ENCODE data around the gene RHPN2. TPM values are rescaled to one million over a fixed set of nuclear protein-coding genes. Genes with fewer than 3 reads are reported as not detected.

Gene RHPN2
- total and polyA plus RNA-seq, 2 of the 8 experiments (the other 6 are each of a cell fraction or from before 2014, with no cell fraction given): 22.8 to 31.1 TPM

- Histone ChIP-seq H3K23ac (ENCODE audit: insufficient read length) (no peak overlapping the region), H3K23me2 (ENCODE audit: low read depth, low read length) (peaks cover 3% of the 10 kb centered on the region; the same call in 1 of the 2 replicates), H3K4me1 (replicated peaks in 1 of 4; ENCODE audit: control insufficient read depth in 3 of 4, insufficient read depth in 4 of 4, low read length in 3 of 4) (peaks cover 0 to 4% (median 0%) of the 10 kb centered on the region in 4 experiments; a peak in 1 of 7 replicates), H2AFZ (ENCODE audit: low read length) (no peak overlapping the region), H3K4ac (replicated peaks; ENCODE audit: insufficient read length, low read depth, low read length) (no peak overlapping the region), H4K8ac (ENCODE audit: extremely low read depth, insufficient read depth, low read length) (no peak overlapping the region), H3K27me3 (replicated peaks in 1 of 4; ENCODE audit: control insufficient read depth in 3 of 4, extremely low read depth in 1 of 4, insufficient read depth in 3 of 4, low read length in 3 of 4) (peaks cover 0 to 4% (median 3%) of the 10 kb centered on the region in 4 experiments; a peak in 4 of 7 replicates), H2BK120ac (replicated peaks; ENCODE audit: low read depth, low read length) (no peak overlapping the region), H3K36me3 (ENCODE audit: control insufficient read depth in 2 of 4, insufficient read depth in 4 of 4, low read length in 3 of 4) (no peaks in the 10 kb centered on the region), H4K5ac (ENCODE audit: insufficient read length, low read depth, low read length) (no peak overlapping the region), H3K56ac (replicated peaks; ENCODE audit: insufficient read length, low read depth, low read length) (no peak overlapping the region), H2BK12ac (ENCODE audit: low read depth, low read length) (no peak overlapping the region), H3K9me3 (ENCODE audit: insufficient read depth in 2 of 2, low read depth in 1 of 2, low read length in 1 of 2) (no peaks in the 10 kb centered on the region), H4K91ac (replicated peaks; ENCODE audit: insufficient read length, low read length) (no peak overlapping the region), H3K18ac (ENCODE audit: extremely low read depth, low read length) (no peak overlapping the region), H3K27ac (ENCODE audit: low read depth, low read length) (no peak overlapping the region), H3K4me3 (ENCODE audit: extremely low read depth in 1 of 4, insufficient read depth in 2 of 4, low read depth in 3 of 4, low read length in 4 of 4) (no peak overlapping the region), H3K9ac (replicated peaks in 1 of 4; ENCODE audit: extremely low read depth in 1 of 4, low read depth in 3 of 4, low read length in 3 of 4) (no peak overlapping the region), H2AK5ac (ENCODE audit: low read depth, low read length) (no peak overlapping the region), H2BK15ac (ENCODE audit: low read length) (no peak overlapping the region), H3K14ac (ENCODE audit: insufficient read length) (no peak overlapping the region), H3K79me2 (ENCODE audit: control insufficient read depth in 1 of 2, insufficient read depth in 2 of 2, low read length in 2 of 2) (peaks cover 4 to 19% of the 10 kb centered on the region in 2 experiments), H3K4me2 (ENCODE audit: insufficient read depth in 1 of 2, low read depth in 2 of 2, low read length in 2 of 2) (no peak overlapping the region), H2BK5ac (ENCODE audit: low read depth, low read length) (no peak overlapping the region), H3K79me1 (ENCODE audit: low read depth, low read length) (no peaks in the 10 kb centered on the region), H4K20me1 (replicated peaks in 1 of 2; ENCODE audit: control insufficient read depth in 1 of 2, insufficient read depth in 2 of 2, low read length in 2 of 2) (peaks cover 3 to 5% of the 10 kb centered on the region in 2 experiments), H2BK20ac (ENCODE audit: low read length) (no peak overlapping the region)
- WGBS, 2 experiments (ENCODE audit: extremely low coverage in 1 of 2, insufficient coverage in 1 of 2, insufficient read length in 1 of 2, insufficient replicate concordance in 2 of 2, low coverage in 1 of 2, low lambda C conversion rate in 2 of 2, missing lambda C conversion rate in 1 of 2): 86% methylated on average over 8 of the region's 8 CpGs; no CpG with 5 or more reads in 1 of the 2 experiments
- no peak for TF ChIP-seq TAF7 (optimal IDR thresholded peaks at IDR 0.05; ENCODE audit: borderline replicate concordance, low read depth, low read length)
- no peak for TF ChIP-seq JUND (IDR thresholded peaks at IDR 0.05; ENCODE audit: low read length)
- no peak for TF ChIP-seq YY1 (IDR thresholded peaks at IDR 0.05; ENCODE audit: low read depth, low read length)
- no peak for TF ChIP-seq SP1 (IDR thresholded peaks at IDR 0.05; ENCODE audit: low read depth, low read length)
- no peak for TF ChIP-seq ZNF274 (IDR thresholded peaks at IDR 0.05; ENCODE audit: borderline replicate concordance, extremely low read depth, low read length)
- TF ChIP-seq GTF2F1 (IDR thresholded peaks at IDR 0.05; ENCODE audit: borderline replicate concordance, low read depth, low read length): no peak
- no peak for TF ChIP-seq FOSL1 (IDR thresholded peaks at IDR 0.05; ENCODE audit: insufficient read depth, low read depth, low read length)
- no peak for TF ChIP-seq CTBP2 (IDR thresholded peaks at IDR 0.05; ENCODE audit: borderline replicate concordance, insufficient read depth, insufficient read length, low read length)
- TF ChIP-seq, protein P1, sequence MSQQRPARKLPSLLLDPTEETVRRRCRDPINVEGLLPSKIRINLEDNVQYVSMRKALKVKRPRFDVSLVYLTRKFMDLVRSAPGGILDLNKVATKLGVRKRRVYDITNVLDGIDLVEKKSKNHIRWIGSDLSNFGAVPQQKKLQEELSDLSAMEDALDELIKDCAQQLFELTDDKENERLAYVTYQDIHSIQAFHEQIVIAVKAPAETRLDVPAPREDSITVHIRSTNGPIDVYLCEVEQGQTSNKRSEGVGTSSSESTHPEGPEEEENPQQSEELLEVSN (IDR thresholded peaks at IDR 0.05): no peak
- no peak for TF ChIP-seq CEBPB (IDR thresholded peaks at IDR 0.05; ENCODE audit: low read depth, low read length)
- no peak for TF ChIP-seq SAP30 (IDR thresholded peaks at IDR 0.05; ENCODE audit: insufficient read depth, insufficient replicate concordance, low read length)
- TF ChIP-seq SRF (IDR thresholded peaks at IDR 0.05; ENCODE audit: low read depth, low read length): no peak
- TF ChIP-seq RFX5 (IDR thresholded peaks at IDR 0.05; ENCODE audit: borderline replicate concordance, low read depth, low read length): no peak
- CTCF ChIA-PET (ENCODE audit: partially characterized antibody): interaction anchor here (0.8 to 1.0 kb wide), 2 partner anchors 45 to 52 kb away, joined by 3 read pairs; no protein-coding TSS in a partner anchor
- POLR2A ChIA-PET (ENCODE audit: partially characterized antibody): interaction anchor here (0.8 kb wide), 1 partner anchor 20 kb away, joined by 3 read pairs; no protein-coding TSS in a partner anchor
- FAIRE-seq (no peak), DNase-seq (ENCODE audit: low read depth in 1 of 2, low spot score in 2 of 2) (no peak)
Observed at GRCh38 chr19:33067121-33067520, 2.4 kb upstream of the RHPN2 start.
